Ascending aorta (tissue), 2 donors: ENCODE data around the gene RNF167. TPM values are rescaled to one million over a fixed set of nuclear protein-coding genes. Genes with fewer than 3 reads are reported as not detected.

ENCODE experiments used
- DNase-seq, 2 donors: peaks; one replicate each; pipeline ENCODE4 v3.0.0-alpha.2; 2019; ENCODE audit warnings: low spot score in 2 of 2
- H3K27ac ChIP-seq, 2 donors: fragments of 200-600 bp; sonication (generic); one replicate each; pipeline ENCODE4 v1.5.1; 2016 to 2017; ENCODE audit warnings: mild to moderate bottlenecking in 1 of 2
- H3K27me3 ChIP-seq: fragments of 200-600 bp; sonication (generic); one replicate; pipeline ENCODE4 v1.5.1; 2017
- H3K36me3 ChIP-seq, 2 donors: fragments of 200-600 bp; sonication (generic); one replicate each; pipeline ENCODE4 v1.5.1; 2016
- H3K4me1 ChIP-seq, 2 donors: fragments of 200-600 bp; sonication (generic); one replicate each; pipeline ENCODE4 v1.5.1; 2016 to 2017; ENCODE audit warnings: mild to moderate bottlenecking in 1 of 2
- H3K4me3 ChIP-seq, 2 donors: fragments of 200-600 bp; sonication (generic); one replicate each; pipeline ENCODE4 v1.5.1; 2016 to 2017; ENCODE audit warnings: mild to moderate bottlenecking in 1 of 2
- H3K9me3 ChIP-seq, 2 donors: fragments of 200-600 bp; sonication (generic); one replicate each; pipeline ENCODE4 v1.5.1; 2016
- intact Hi-C: fragments of 100-400 bp; cut with DNase I; formaldehyde crosslinking; loops from one replicate; pipeline ENCODE4 v1.15.1; 2023
- total RNA-seq: library from RNA; depleted of rRNA; stranded (reverse); fragments of >200 nt; gene quantifications from one replicate; pipeline ENCODE4 v1.1.0, GENCODE V29; 2016
- TF ChIP-seq, protein P1 (sequence below), 3 experiments: fragments of 200-600 bp in 2 of 3; fragments of 450-650 bp in 1 of 3; sonication (generic) in 2 of 3; IDR thresholded peaks; one replicate each; pipeline ENCODE4 v1.5.1; 2016 to 2019; ENCODE audit warnings: antibody characterized with exemption in 3 of 3, mild to moderate bottlenecking in 1 of 3, moderate library complexity in 1 of 3

RNF167 gene
- total RNA-seq, 1 donor from 2014 or later: 164 TPM

DNA sequence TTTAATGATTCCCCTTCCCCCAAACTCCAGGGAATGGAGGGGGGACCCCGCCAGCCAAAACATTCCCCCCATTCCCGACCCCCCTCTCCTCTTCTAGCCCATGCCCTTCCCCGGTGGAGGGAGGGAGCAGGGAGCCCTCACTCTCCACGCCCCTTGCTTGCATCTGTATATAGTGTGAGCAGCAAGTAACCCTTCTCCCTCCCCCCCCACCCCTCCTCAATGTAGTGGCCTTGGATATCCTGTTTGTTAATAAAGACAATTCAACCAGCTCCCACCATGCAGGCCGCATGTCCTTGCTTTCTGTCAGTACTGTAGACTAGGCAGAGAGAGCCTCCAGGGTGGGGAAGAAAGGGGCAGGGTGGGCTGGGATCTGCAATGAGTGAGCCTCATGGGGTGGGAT, 42.3 kb upstream of the RNF167 start:
- peaks cover 3 to 5% of the 10 kb centered on the region in 2 donors for H3K4me1 ChIP-seq
- H3K9me3 ChIP-seq: no peaks in the 10 kb centered on the region
- TF ChIP-seq, protein P1, sequence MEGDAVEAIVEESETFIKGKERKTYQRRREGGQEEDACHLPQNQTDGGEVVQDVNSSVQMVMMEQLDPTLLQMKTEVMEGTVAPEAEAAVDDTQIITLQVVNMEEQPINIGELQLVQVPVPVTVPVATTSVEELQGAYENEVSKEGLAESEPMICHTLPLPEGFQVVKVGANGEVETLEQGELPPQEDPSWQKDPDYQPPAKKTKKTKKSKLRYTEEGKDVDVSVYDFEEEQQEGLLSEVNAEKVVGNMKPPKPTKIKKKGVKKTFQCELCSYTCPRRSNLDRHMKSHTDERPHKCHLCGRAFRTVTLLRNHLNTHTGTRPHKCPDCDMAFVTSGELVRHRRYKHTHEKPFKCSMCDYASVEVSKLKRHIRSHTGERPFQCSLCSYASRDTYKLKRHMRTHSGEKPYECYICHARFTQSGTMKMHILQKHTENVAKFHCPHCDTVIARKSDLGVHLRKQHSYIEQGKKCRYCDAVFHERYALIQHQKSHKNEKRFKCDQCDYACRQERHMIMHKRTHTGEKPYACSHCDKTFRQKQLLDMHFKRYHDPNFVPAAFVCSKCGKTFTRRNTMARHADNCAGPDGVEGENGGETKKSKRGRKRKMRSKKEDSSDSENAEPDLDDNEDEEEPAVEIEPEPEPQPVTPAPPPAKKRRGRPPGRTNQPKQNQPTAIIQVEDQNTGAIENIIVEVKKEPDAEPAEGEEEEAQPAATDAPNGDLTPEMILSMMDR (IDR thresholded peaks at IDR 0.05): no peak
- H3K27me3 ChIP-seq: peaks cover 7% of the 10 kb centered on the region
- H3K27ac ChIP-seq: no peak overlapping the region
- peaks cover 42 to 46% of the 10 kb centered on the region in 2 donors for H3K36me3 ChIP-seq
- intact Hi-C loops: no loop called here
- no peak for DNase-seq
- no peak overlapping the region for H3K4me3 ChIP-seq

DNA sequence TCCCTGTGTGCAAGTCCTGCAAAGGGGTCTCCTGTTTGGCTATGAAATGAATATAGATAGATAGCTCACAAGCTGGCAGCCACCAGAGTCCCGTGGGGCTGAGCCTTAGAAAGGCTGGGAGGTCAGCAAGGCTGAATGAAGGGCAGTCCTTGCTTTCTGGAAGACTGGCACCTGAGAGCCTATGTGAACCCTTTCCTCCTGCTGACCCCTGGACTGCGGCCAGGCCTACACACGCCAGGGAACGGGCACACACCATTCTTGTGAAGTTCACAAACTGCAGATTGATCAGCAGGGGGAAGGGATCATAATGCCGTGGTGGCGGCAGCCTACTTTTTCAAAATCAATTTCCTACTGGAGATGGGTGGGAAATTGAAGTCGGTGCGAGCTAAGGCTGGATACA, 41.7 kb upstream of the RNF167 start:
- H3K4me1 ChIP-seq: peaks cover 3 to 5% of the 10 kb centered on the region in 2 donors
- no peaks in the 10 kb centered on the region for H3K9me3 ChIP-seq
- H3K36me3 ChIP-seq: peaks cover 36 to 41% of the 10 kb centered on the region in 2 donors
- H3K4me3 ChIP-seq: no peak overlapping the region
- no peak for DNase-seq
- intact Hi-C loops: no loop called here
- peaks cover 7% of the 10 kb centered on the region for H3K27me3 ChIP-seq
- TF ChIP-seq, protein P1 (IDR thresholded peaks at IDR 0.05): no peak
- H3K27ac ChIP-seq: no peak overlapping the region

DNA sequence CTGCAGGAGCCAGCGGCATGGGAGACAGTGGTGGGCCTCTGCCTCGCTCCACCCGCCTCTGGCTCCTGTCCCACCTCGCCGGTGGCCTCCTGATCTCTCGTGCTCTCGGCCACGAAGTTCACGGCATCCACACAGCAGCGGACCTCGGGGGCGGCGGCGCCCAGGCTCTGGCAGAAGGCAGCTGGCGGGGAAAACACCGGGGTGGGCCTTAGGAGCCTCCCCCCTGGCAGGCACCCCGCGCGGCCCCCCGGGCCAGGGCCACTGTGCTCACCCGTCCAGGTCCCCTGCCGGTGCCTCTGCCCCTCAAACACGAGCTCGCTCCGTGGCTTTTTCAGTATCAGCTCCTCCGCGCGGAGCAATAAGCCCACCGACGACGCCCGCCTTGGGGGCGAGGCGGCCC, 41.1 kb upstream of the RNF167 start:
- intact Hi-C loops: no loop called here
- TF ChIP-seq, protein P1 (IDR thresholded peaks at IDR 0.05): no peak
- Histone ChIP-seq H3K27me3 (peaks cover 7% of the 10 kb centered on the region), H3K4me1 (peaks cover 3 to 5% of the 10 kb centered on the region in 2 donors), H3K4me3 (peak overlapping the region; percentile 48 to 65), H3K27ac (no peak overlapping the region), H3K9me3 (no peaks in the 10 kb centered on the region), H3K36me3 (peaks cover 31 to 35% of the 10 kb centered on the region in 2 donors)
- no peak for DNase-seq

DNA sequence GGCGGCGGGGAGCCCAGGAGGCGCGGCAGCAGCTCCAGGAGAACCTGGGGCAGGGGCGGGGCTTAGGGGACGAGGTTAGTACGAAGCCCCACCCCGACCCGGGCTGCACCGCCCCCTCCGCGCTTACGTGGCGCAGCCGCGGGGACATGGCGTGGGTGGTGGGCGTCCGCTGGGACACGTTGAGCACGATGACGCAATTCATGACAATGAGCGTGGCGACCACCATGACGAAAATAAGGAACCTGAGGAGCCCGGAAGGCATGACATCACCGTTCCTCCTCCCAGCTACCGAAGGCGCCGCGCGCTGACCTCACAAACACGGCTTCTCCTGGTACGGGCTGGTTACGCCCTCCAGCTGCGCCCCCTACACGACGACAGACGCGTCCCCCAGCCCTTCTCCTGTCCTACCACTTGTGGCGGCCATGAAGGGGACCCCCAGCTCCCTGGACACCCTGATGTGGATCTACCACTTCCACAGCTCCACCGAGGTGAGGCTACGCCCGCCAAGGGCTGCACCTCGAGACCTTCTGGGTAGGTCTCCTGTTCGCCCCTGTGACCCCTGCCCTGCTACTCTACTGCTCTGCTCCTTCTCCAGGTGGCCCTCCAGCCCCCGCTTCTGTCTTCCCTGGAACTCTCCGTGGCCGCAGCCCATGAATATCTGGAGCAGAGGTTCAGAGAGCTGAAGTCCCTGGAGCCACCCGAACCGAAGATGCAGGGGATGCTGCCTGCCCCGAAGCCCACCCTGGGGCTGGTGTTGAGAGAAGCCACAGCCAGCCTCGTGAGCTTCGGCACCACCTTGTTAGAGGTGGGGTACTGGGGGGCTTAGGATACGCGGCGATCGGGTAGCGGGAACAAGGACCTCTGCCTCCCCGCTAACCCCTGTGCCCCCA, 40.5 kb upstream of the RNF167 start, which contains the start of gene C17orf107:
C17orf107 (plus strand) TSS at position 196 of the 890 bp plus-strand sequence; CDS start at position 423, 227 bp downstream.
- TF ChIP-seq, protein P1 (IDR thresholded peaks at IDR 0.05): no peak
- Histone ChIP-seq H3K9me3 (no peaks in the 10 kb centered on the region), H3K36me3 (peaks cover 26 to 28% of the 10 kb centered on the region in 2 donors), H3K4me1 (peaks cover 3 to 5% of the 10 kb centered on the region in 2 donors), H3K4me3 (peak within 1 kb of the TSS; percentile 48 to 65), H3K27me3 (peaks cover 7% of the 10 kb centered on the region), H3K27ac (peak within 1 kb of the TSS; percentile 0 to 37)
- intact Hi-C loops: loop anchor here (5.0 kb wide), 1 partner anchor 167 kb away; the partner anchor contains the start of gene MED11
- DNase-seq: peak; percentile 84 to 95

DNA sequence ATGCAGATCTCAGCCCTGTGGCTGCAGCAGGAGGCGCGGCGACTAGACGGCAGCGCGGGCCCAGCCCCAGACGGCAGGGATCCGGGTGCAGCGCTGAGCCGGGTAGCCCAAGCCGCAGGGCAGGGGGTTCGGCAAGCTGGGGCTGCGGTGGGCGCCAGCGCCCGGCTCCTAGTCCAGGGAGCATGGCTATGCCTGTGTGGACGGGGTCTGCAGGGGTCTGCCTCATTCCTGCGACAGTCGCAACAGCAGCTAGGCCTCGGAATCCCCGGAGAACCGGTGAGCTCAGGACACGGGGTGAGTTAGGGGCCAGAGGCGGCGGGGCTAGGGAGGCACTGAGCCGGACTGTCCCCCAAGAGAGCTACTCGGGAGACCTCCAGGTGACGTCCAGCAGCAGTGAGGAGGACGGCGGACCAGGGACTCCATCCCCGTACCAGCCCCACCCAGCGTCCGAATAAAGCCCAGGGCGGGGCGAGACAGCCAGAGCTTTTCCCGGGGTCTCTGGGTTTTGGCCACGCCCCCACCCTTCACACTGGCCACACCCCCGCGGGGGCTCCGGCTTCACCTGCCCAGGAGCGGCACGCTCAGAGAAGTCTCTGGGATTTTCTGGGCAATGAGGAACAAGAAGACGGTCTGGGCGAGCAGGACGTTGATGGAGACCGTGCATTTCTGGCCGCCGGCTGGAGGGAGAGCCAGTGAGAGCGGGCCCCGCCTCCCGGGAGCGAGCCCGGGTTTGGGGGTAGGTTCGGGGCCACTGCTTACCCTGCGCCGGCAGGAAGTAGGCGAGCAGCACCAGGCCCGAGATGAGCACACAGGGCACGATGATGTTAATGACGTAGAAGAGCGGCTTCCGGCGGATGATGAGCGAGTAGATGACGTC, 39.6 kb upstream of the RNF167 start:
- Histone ChIP-seq H3K9me3 (no peaks in the 10 kb centered on the region), H3K27ac (no peak overlapping the region), H3K27me3 (peaks cover 7% of the 10 kb centered on the region), H3K4me3 (peak overlapping the region in 1 of 2 donors; percentile 65), H3K36me3 (peaks cover 17 to 20% of the 10 kb centered on the region in 2 donors), H3K4me1 (peaks cover 3 to 5% of the 10 kb centered on the region in 2 donors)
- peak in 1 of 2 donors; percentile 76 for DNase-seq
- intact Hi-C loops: loop anchor here (5.0 kb wide), 1 partner anchor 168 kb away; the partner anchor contains the start of gene MED11
- TF ChIP-seq, protein P1 (IDR thresholded peaks at IDR 0.05): no peak
